SU-DHL-6 (cell line): ENCODE results near the gene H2BK1.

Experiments used
- H2AFZ ChIP-seq: fragments of 200-600 bp; sonication (generic); 2 replicates; pipeline ENCODE4 v1.6.1; 2014; ENCODE audit warnings: low read depth, mild to moderate bottlenecking, moderate library complexity, mixed read lengths, antibody characterized with exemption, low read length; ENCODE audit not compliant: severe bottlenecking
- H3F3A ChIP-seq: fragments of 200-600 bp; shearing (Covaris generic); 2 replicates; pipeline ENCODE4 v1.6.0; 2016; ENCODE audit warnings: antibody characterized with exemption, mild to moderate bottlenecking; ENCODE audit not compliant: insufficient read depth
- H3K27ac ChIP-seq: fragments of 200-600 bp; sonication (generic); 2 replicates; pipeline ENCODE4 v1.5.1; 2016; ENCODE audit warnings: low read depth, mild to moderate bottlenecking, low read length, moderate library complexity, mixed read lengths
- H3K27me3 ChIP-seq: fragments of 200-600 bp; sonication (generic), shearing (Covaris generic); 2 replicates; pipeline ENCODE4 v1.6.0; 2014; ENCODE audit warnings: mild to moderate bottlenecking, low read length
- H3K36me3 ChIP-seq: fragments of 200-600 bp; sonication (generic); 2 replicates; pipeline ENCODE4 v1.6.1; 2014; ENCODE audit warnings: mild to moderate bottlenecking, low read length, mixed read lengths
- H3K4me2 ChIP-seq: fragments of 300-600, 200-600 bp; shearing (Covaris generic), sonication (generic); 2 replicates; pipeline ENCODE4 v1.6.0; 2014; ENCODE audit warnings: low read length, low read depth, mild to moderate bottlenecking; ENCODE audit not compliant: poor library complexity, severe bottlenecking
- H3K4me3 ChIP-seq: fragments of 200-600 bp; sonication (generic); 2 replicates; pipeline ENCODE4 v1.5.1; 2014; ENCODE audit warnings: antibody characterized with exemption, low read length, mild to moderate bottlenecking, mixed read lengths; ENCODE audit not compliant: insufficient read depth, poor library complexity, severe bottlenecking
- H3K79me2 ChIP-seq: fragments of 200-600 bp; sonication (generic); 2 replicates; pipeline ENCODE4 v1.6.1; 2014; ENCODE audit warnings: mild to moderate bottlenecking, low read length, moderate library complexity; ENCODE audit not compliant: insufficient read depth
- H3K9ac ChIP-seq: fragments of 200-600 bp; sonication (generic); 2 replicates; pipeline ENCODE4 v1.7.0; 2014; ENCODE audit warnings: mild to moderate bottlenecking, low read length
- H3K9me2 ChIP-seq: fragments of 200-600 bp; sonication (generic); replicated peaks from 2 replicates; pipeline ENCODE4 v1.6.1; 2014; ENCODE audit warnings: low read length; ENCODE audit not compliant: insufficient read depth
- H3K9me3 ChIP-seq: fragments of 200-600 bp; sonication (generic); 2 replicates; pipeline ENCODE4 v1.6.1; 2014; ENCODE audit warnings: low read length, mixed read lengths; ENCODE audit not compliant: insufficient read depth
- H4K20me1 ChIP-seq: fragments of 200-600 bp; sonication (generic); 2 replicates; pipeline ENCODE4 v1.6.1; 2014; ENCODE audit warnings: low read depth, mild to moderate bottlenecking, antibody characterized with exemption, low read length, moderate library complexity, mixed read lengths
- CTCF ChIP-seq: fragments of 200-600 bp; sonication (generic); IDR thresholded peaks from one replicate; pipeline ENCODE4 v1.5.1; 2017; ENCODE audit warnings: antibody characterized with exemption, mild to moderate bottlenecking, low read length, moderate library complexity; ENCODE audit not compliant: insufficient read depth, poor library complexity, severe bottlenecking
- EZH2phosphoT487 ChIP-seq: fragments of 200-600 bp; sonication (generic), shearing (Covaris generic); conservative IDR thresholded peaks from 2 replicates; pipeline ENCODE4 v1.6.1; 2018; ENCODE audit warnings: mild to moderate bottlenecking, antibody characterized with exemption, low read length, moderate library complexity, mixed read lengths

The H2BK1 gene

GRCh38 chr7:151243045-151243349, 32.7 kb upstream of the H2BK1 start:
- H3K27me3 ChIP-seq = no peaks in the 10 kb centered on the region
- H3K36me3 ChIP-seq = no peaks in the 10 kb centered on the region
- H3K27ac ChIP-seq = no peak overlapping the region
- no peaks in the 10 kb centered on the region for H3F3A ChIP-seq
- TF ChIP-seq CTCF (no peak), EZH2phosphoT487 (no peak)
- no peaks in the 10 kb centered on the region for H4K20me1 ChIP-seq
- no peaks in the 10 kb centered on the region for H3K9me2 ChIP-seq
- H3K9ac ChIP-seq = no peak overlapping the region
- H2AFZ ChIP-seq = no peak overlapping the region
- no peak overlapping the region for H3K4me3 ChIP-seq
- H3K9me3 ChIP-seq = no peaks in the 10 kb centered on the region
- peak overlapping the region; percentile 19 for H3K4me2 ChIP-seq
- no peaks in the 10 kb centered on the region for H3K79me2 ChIP-seq

GRCh38 chr7:151242159-151243044, 32.1 kb upstream of the H2BK1 start:
- no peak overlapping the region for H3K9ac ChIP-seq
- H3K4me2 ChIP-seq = no peak overlapping the region
- H3K4me3 ChIP-seq = no peak overlapping the region
- no peak overlapping the region for H2AFZ ChIP-seq
- no peaks in the 10 kb centered on the region for H3F3A ChIP-seq
- no peaks in the 10 kb centered on the region for H4K20me1 ChIP-seq
- no peak for TF ChIP-seq CTCF
- no peak for TF ChIP-seq EZH2phosphoT487
- H3K9me2 ChIP-seq = no peaks in the 10 kb centered on the region
- no peak overlapping the region for H3K27ac ChIP-seq
- H3K36me3 ChIP-seq = no peaks in the 10 kb centered on the region
- no peaks in the 10 kb centered on the region for H3K79me2 ChIP-seq
- no peaks in the 10 kb centered on the region for H3K27me3 ChIP-seq
- no peaks in the 10 kb centered on the region for H3K9me3 ChIP-seq

- no peak overlapping the region for H3K27ac ChIP-seq
- no peak overlapping the region for H3K4me3 ChIP-seq
- no peaks in the 10 kb centered on the region for H3K9me3 ChIP-seq
- H3F3A ChIP-seq = no peaks in the 10 kb centered on the region
- no peak overlapping the region for H3K4me2 ChIP-seq
- no peak overlapping the region for H3K9ac ChIP-seq
- H2AFZ ChIP-seq = no peak overlapping the region
- TF ChIP-seq CTCF (no peak), EZH2phosphoT487 (no peak)
- H3K9me2 ChIP-seq = no peaks in the 10 kb centered on the region
- H3K79me2 ChIP-seq = no peaks in the 10 kb centered on the region
- H4K20me1 ChIP-seq = no peaks in the 10 kb centered on the region
- H3K27me3 ChIP-seq = no peaks in the 10 kb centered on the region
- H3K36me3 ChIP-seq = no peaks in the 10 kb centered on the region
These were observed 31.4 kb upstream of the H2BK1 start for GRCh38 chr7:151241755-151242096.
